GM18499 (cell line): ENCODE measurements around the gene GAS1.

Experiments used
- ATAC-seq: cut with Tn5 transposase; IDR thresholded peaks from one replicate; pipeline ENCODE4 v1.9.1; 2021; ENCODE audit warnings: moderate number of reproducible peaks; ENCODE audit not compliant: insufficient read depth, unreplicated experiment

GAS1 gene

GRCh38 chr9:86939321-86939720 lies 8.0 kb downstream of the GAS1 start:
- no peak for ATAC-seq

- no peak for ATAC-seq
Measured at GRCh38 chr9:86938780-86939179, 8.5 kb downstream of the GAS1 start.

GRCh38 chr9:86926145-86926544 lies 21.2 kb downstream of the GAS1 start:
- ATAC-seq, result no peak

- ATAC-seq, result no peak
Measured at GRCh38 chr9:86925686-86926085, 21.6 kb downstream of the GAS1 start.

- ATAC-seq, result no peak
Measured at GRCh38 chr9:86924206-86924605, 23.1 kb downstream of the GAS1 start.

GRCh38 chr9:86921151-86921923 lies 26.0 kb downstream of the GAS1 start:
- ATAC-seq, result no peak

GRCh38 chr9:86918556-86918955 lies 28.8 kb downstream of the GAS1 start:
- no peak for ATAC-seq

- ATAC-seq, result no peak
Measured at GRCh38 chr9:86912210-86912609, 35.1 kb downstream of the GAS1 start.

- no peak for ATAC-seq
Measured at GRCh38 chr9:86909388-86909787, 37.9 kb downstream of the GAS1 start.

GRCh38 chr9:86908261-86908660 lies 39.0 kb downstream of the GAS1 start:
- ATAC-seq, result no peak

- no peak for ATAC-seq
Measured at GRCh38 chr9:86907346-86907745, 40.0 kb downstream of the GAS1 start.

GRCh38 chr9:86903734-86904085 lies 43.6 kb downstream of the GAS1 start:
- ATAC-seq, result no peak

- no peak for ATAC-seq
Measured at GRCh38 chr9:86902991-86903733, 44.1 kb downstream of the GAS1 start.

GRCh38 chr9:86902586-86902985 lies 44.7 kb downstream of the GAS1 start:
- ATAC-seq, result no peak

GRCh38 chr9:86902176-86902575 lies 45.1 kb downstream of the GAS1 start:
- no peak for ATAC-seq

- ATAC-seq, result no peak
Measured at GRCh38 chr9:86901511-86901910, 45.8 kb downstream of the GAS1 start.
